Chondrocyte (in vitro differentiated cells): ENCODE data around the gene TMEM94. TPM values are rescaled to one million over a fixed set of nuclear protein-coding genes. Genes with fewer than 3 reads are reported as not detected.

Experiments used
- DNase-seq: peaks from one replicate; pipeline ENCODE4 v3.0.0; 2021; ENCODE audit warnings: mixed read lengths, low spot score
- H3K27ac Mint-ChIP-seq: one replicate; pipeline ENCODE4 v1.8.0; 2021; ENCODE audit warnings: mild to moderate bottlenecking, moderate library complexity, mixed read lengths; ENCODE audit not compliant: unreplicated experiment
- H3K27me3 Mint-ChIP-seq: 2 replicates; pipeline ENCODE4 v1.8.0; 2021; ENCODE audit warnings: low read depth, mixed read lengths
- H3K36me3 Mint-ChIP-seq: 2 replicates; pipeline ENCODE4 v1.8.0; 2021; ENCODE audit warnings: low read depth, mixed read lengths
- H3K4me1 Mint-ChIP-seq: 2 replicates; pipeline ENCODE4 v1.8.0; 2021; ENCODE audit warnings: low read depth, mild to moderate bottlenecking, mixed read lengths
- H3K4me3 Mint-ChIP-seq: one replicate; pipeline ENCODE4 v1.8.0; 2021; ENCODE audit warnings: mild to moderate bottlenecking, moderate library complexity, mixed read lengths; ENCODE audit not compliant: unreplicated experiment
- H3K9me3 Mint-ChIP-seq: 2 replicates; pipeline ENCODE4 v1.8.0; 2021; ENCODE audit warnings: low read depth, mixed read lengths
- total RNA-seq: library from RNA; stranded (reverse); gene quantifications from 3 replicates; pipeline ENCODE4 v1.2.1, GENCODE V29; 2021
- TF ChIP-seq, protein P1 (sequence below): fragments of 200-600 bp; sonication (generic); IDR thresholded peaks from 2 replicates; pipeline ENCODE4 v1.5.0; 2021; ENCODE audit warnings: antibody characterized with exemption, mild to moderate bottlenecking, moderate library complexity

Gene TMEM94
- total RNA-seq, 1 donor from 2014 or later, result 45.6 TPM

DNA sequence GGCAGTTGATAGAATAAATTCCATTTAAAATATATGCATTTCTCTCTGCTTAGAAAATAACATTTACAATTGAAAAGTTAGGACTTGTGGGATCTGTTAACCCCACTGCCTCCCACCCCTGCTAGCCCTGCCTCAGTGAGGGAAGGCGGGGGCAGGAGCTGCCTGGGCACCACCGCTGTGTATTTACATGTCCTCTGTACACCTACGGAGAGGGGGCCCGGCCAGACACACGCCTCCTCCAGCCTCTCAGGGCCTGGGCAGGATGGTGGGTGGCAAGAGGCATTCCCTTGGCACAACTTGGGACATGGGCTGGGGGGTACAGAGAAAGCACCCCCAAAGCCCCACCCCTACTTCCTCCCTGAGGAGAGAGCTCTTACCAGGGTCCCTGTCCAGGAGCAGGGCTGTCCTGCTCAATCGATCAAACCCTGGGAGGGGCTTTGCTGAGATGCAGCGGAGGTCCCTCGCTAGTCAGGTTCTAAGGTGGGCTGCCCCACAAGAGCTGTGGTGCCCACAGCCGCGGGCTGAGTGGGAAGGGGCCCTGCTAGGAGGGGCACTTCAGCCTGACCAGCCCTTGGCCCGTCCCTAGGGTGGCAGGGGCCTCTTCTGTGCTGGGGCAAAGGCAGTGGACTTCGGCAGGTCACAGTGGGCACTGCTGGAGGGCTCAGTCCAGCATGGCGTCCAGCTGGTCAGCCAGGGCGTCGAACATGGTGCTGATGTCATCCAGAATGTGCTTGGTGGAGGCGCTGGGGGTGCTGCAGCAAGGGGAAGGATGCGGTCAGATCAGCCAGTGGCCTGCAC is 44.2 kb downstream of the TMEM94 start:
- TF ChIP-seq, protein P1, sequence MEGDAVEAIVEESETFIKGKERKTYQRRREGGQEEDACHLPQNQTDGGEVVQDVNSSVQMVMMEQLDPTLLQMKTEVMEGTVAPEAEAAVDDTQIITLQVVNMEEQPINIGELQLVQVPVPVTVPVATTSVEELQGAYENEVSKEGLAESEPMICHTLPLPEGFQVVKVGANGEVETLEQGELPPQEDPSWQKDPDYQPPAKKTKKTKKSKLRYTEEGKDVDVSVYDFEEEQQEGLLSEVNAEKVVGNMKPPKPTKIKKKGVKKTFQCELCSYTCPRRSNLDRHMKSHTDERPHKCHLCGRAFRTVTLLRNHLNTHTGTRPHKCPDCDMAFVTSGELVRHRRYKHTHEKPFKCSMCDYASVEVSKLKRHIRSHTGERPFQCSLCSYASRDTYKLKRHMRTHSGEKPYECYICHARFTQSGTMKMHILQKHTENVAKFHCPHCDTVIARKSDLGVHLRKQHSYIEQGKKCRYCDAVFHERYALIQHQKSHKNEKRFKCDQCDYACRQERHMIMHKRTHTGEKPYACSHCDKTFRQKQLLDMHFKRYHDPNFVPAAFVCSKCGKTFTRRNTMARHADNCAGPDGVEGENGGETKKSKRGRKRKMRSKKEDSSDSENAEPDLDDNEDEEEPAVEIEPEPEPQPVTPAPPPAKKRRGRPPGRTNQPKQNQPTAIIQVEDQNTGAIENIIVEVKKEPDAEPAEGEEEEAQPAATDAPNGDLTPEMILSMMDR, result no peak
- H3K4me1 Mint-ChIP-seq, result no peaks in the 10 kb centered on the region
- peaks cover 4% of the 10 kb centered on the region for H3K36me3 Mint-ChIP-seq
- no peaks in the 10 kb centered on the region for H3K9me3 Mint-ChIP-seq
- H3K27me3 Mint-ChIP-seq, result no peaks in the 10 kb centered on the region
- H3K27ac Mint-ChIP-seq, result no peak overlapping the region
- H3K4me3 Mint-ChIP-seq, result no peak overlapping the region
- DNase-seq, result no peak

GRCh38 chr17:75501378-75502071 is 45.1 kb downstream of the TMEM94 start:
- Mint-ChIP-seq H3K27me3 (no peaks in the 10 kb centered on the region), H3K9me3 (no peaks in the 10 kb centered on the region), H3K4me1 (no peaks in the 10 kb centered on the region), H3K36me3 (peaks cover 9% of the 10 kb centered on the region), H3K27ac (no peak overlapping the region), H3K4me3 (no peak overlapping the region)
- TF ChIP-seq, protein P1, result no peak
- no peak for DNase-seq

DNA sequence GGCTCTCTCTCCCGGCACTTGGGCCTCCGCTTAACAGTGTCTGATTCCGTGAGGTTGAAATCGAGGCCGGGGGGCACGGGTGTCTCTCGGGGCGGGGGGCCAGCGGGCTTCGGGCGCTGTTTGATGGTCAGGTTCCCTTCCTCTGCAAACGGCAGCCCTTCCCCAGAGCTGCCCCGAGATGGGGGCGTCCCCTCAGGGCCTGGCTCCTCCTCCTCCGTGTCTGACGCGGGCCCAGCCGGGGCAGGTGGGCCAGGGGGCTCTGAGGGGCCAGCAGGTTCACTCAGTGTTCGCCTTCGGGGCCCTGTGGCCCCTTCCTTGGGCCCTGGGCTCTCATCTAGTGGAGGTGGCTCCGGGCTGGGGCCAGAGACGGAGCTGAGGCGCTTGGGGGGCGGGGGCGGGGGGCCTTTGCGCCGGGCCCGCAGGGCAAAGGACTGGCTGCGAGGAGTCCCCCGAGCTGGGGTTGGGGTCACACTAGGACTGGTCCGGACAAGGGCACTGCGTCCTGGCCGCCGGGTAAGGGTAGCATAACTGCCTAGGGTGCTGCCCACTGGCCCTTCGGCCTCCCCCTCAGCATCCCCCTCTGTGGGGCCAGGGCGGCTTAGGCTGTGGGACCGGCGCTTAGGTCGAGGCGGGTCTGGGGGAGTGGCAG is 45.8 kb downstream of the TMEM94 start:
- Mint-ChIP-seq H3K27me3 (no peaks in the 10 kb centered on the region), H3K36me3 (peaks cover 11% of the 10 kb centered on the region), H3K27ac (no peak overlapping the region)

GRCh38 chr17:75502721-75503329 is 46.4 kb downstream of the TMEM94 start:
- H3K36me3 Mint-ChIP-seq, result peaks cover 8% of the 10 kb centered on the region
- no peaks in the 10 kb centered on the region for H3K4me1 Mint-ChIP-seq
- TF ChIP-seq, protein P1, result no peak
- no peak overlapping the region for H3K4me3 Mint-ChIP-seq
- DNase-seq, result no peak
- no peaks in the 10 kb centered on the region for H3K27me3 Mint-ChIP-seq
- no peaks in the 10 kb centered on the region for H3K9me3 Mint-ChIP-seq
- H3K27ac Mint-ChIP-seq, result no peak overlapping the region

More for the DNA sequence above, 45.8 kb downstream of the TMEM94 start:
- H3K4me1 Mint-ChIP-seq, result no peaks in the 10 kb centered on the region
- H3K9me3 Mint-ChIP-seq, result no peaks in the 10 kb centered on the region
- TF ChIP-seq, protein P1, result no peak
- no peak for DNase-seq
- H3K4me3 Mint-ChIP-seq, result no peak overlapping the region
